IPS DF 4.7 (cell line): ENCODE data around the gene PNPLA8.
"Not testable (repeated sequence)": the region's sequence is repeated elsewhere in the genome, so short reads cannot be mapped to it uniquely, and the experiment has no call there.

ENCODE experiments used
- DNase-seq: peaks from one replicate; pipeline ENCODE4 v3.0.0-alpha.2; 2013; ENCODE audit warnings: low spot score; ENCODE audit errors: extremely low read depth

PNPLA8 gene

GRCh38 chr7:108479751-108480150 is 46.2 kb downstream of the PNPLA8 start:
- no peak for DNase-seq

DNA sequence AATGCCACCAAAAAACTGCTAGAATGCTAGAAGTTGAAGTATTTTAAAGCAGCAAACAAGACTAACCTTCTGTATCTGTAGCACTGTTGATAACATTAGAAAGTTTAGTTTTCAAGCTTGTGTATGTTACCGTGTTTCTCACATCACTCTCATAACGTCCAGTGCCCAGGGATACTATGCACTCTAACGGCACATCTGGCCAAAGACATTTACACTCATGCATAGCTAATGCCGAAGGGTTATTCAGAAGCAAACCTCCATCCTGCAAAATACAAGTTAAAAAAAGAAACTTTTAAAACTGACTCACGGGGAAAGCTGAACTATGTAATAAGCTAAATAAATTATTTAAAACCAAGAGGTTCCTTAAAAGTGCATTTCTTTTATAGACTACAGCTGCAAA is 46.8 kb downstream of the PNPLA8 start:
- DNase-seq: no peak

GRCh38 chr7:108468246-108468645 is 57.7 kb downstream of the PNPLA8 start:
- no peak for DNase-seq

- DNase-seq: no peak
These were observed 58.5 kb downstream of the PNPLA8 start for GRCh38 chr7:108467391-108467790.

DNA sequence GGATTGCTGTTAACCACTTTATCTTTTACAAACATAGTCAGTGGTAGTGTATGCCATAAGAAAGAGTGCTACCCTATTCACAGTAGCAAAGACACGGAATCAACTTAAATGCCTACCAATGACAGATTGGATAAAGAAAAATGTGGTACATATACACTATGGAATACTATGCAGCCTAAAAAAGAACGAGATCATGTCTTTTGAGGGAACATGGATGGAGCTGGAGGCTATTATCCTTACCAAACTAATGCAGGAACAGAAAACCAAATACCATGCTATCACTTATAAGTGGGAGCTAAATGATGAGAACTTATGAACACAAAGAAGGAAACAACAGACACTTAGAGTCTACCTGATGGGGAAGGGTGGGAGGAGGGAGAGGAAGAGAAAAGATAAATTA is 59.6 kb downstream of the PNPLA8 start:
- not testable (repeated sequence) for DNase-seq

GRCh38 chr7:108464743-108465142 is 61.2 kb downstream of the PNPLA8 start:
- DNase-seq: no peak

- DNase-seq: no peak
These were observed 62.3 kb downstream of the PNPLA8 start for GRCh38 chr7:108463613-108464012.

GRCh38 chr7:108461840-108462239 is 64.1 kb downstream of the PNPLA8 start:
- DNase-seq: no peak

GRCh38 chr7:108460964-108461363 is 65.0 kb downstream of the PNPLA8 start:
- DNase-seq: no peak

- no peak for DNase-seq
These were observed 65.9 kb downstream of the PNPLA8 start for GRCh38 chr7:108459922-108460551.

DNA sequence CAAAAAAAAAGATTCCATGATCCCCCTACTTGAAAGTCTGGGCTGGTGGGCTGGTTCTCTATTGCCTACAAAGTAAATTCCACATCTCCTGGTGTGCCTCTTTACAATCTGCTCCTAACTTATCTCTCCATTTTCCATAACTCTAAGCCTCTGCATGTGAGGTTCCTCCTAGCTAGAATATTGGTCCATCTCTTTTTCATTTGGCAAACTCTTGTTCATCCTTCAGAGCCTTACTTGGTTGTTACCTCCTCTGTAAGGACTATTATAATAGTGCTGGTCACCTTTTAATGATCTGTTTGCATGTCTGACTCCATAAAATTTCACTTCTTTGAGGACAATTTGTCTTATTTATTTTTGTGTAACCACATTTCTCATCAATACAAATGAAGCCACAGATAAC is 68.1 kb downstream of the PNPLA8 start:
- DNase-seq: no peak

DNA sequence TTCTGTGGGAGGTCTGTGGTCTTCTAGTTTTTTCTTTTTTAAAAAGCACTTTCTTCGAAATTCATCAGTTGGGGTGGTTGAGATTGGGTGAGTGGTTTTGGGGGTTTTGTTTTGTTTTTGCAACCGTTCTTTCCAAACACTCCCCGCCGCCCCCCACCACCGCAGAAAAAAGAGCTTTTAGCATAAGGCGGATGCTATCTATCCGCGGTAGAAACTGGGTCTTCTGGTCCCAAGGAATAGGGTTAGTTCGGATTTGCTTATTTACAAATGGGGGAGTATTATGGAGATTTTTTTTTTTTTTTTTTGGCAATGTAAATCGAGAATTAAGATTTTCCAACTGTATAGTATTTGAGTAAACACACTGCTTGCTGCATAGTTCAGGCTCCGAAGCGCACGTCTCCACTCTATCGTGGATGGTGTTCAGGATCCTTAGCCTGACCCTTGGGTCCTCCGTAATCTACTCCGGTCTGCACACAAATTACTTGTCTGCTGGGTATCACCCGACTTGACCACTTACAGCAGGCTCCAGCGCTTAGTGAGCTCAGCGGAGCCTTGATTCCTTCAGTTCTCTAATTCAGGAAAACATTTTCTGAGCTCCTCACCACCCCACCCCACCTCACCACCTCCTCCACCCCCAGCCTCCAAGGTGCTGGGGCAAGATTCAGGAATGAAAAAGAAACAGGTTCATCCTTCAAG is 68.9 kb downstream of the PNPLA8 start:
- DNase-seq: no peak

DNA sequence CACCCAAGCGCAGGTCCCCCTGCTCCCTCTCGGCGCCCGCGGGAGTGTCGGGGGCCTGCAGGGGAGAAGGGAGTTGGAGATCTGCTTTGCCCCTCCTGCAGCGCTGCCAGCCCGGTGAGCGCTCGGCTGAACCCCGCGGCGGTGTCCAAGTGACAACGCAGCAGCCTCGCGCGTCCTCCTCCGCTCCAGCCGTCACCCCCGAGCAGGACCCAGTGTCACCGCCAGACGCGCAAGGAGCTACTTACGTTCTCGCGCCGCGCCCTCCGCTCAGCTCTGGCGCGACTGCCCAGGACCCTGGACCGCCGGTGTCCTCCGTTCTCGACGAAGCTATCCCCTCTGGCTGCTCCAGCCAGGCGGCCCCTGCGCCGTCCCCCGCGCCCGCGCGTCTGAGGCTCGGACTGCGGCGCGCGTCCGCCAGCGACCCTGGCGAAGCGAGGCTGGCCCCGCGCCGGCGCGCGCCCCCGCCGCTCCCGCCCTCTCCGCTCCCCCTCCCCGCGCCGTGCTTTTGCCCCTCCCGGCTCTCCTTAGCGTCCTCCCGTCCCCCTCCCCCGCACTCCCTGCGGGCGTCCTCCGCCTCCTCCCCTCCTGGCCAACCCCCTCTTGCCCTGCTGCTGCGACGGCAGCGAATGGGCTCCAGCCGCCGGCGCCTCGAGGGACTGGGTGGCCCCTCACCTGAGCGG is 69.8 kb downstream of the PNPLA8 start, which contains the start of gene NRCAM:
NRCAM (minus strand) TSS at position 439 of the 680 bp plus-strand sequence. CDS start 216,372 bp downstream, outside the sequence.
- no peak for DNase-seq

DNA sequence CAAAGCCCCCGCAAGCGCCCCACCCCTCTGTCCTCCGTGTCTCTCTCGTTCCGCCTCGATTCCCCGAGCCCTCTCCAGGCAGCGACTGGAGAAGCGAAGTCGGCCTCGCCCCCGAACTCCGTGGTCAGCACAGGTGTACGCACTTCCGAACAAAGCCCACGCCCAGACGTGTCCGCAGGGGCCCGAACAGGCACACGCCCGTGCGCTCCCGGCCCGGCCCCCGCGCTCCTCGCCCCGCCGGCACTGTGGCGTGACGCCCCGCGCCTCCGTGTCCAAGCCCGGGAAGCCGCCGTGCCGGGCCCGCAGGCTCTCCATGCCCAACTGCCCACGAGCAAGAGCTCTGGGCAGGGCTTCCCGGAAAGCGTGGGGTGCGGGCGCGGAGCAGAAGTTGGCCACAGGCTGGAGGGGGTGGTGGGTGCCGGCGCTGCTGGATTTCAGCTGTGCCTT is 70.4 kb downstream of the PNPLA8 start:
- DNase-seq: no peak

- no peak for DNase-seq
These were observed 71.0 kb downstream of the PNPLA8 start for GRCh38 chr7:108454674-108455550.

GRCh38 chr7:108454317-108454673 is 71.6 kb downstream of the PNPLA8 start:
- DNase-seq: no peak

DNA sequence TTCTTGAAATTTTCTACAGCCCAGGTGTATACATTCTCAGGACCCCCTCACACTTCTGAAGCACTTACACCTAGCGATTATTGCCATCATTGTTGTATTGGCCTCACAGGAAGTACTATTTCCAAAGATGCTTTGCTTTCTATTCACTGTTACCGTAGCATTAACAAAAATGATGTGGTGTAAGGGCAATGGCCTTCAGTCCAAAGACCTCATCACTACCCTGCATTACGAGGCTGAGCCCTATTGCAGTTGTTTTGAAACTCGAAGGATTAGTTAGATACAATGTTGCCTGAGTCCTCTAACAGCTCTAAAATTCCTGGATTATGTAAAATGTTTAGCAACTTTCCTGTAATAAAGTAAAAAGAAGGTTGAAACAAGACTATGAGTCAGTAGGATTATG is 72.6 kb downstream of the PNPLA8 start:
- DNase-seq: no peak

DNA sequence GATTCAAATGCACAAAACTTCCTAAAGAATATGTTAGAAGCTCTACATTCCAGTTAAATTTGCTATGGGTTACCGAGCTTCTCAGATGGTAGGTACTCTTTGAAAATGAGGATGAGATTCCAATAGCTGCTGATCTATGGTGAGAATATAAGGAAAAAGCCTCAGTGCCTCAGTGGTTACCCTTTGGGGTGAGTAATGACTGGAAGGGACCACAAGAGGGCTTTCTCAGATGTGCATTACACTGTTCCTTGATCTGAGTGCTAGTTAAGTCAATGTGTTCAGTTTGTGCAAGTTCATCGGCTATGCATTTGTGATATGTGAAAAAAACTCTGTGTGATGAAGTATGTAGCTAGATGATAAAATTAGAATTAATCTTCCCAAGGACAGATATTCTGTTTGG is 73.2 kb downstream of the PNPLA8 start:
- DNase-seq: no peak

- no peak for DNase-seq
These were observed 74.6 kb downstream of the PNPLA8 start for GRCh38 chr7:108451296-108451848.

DNA sequence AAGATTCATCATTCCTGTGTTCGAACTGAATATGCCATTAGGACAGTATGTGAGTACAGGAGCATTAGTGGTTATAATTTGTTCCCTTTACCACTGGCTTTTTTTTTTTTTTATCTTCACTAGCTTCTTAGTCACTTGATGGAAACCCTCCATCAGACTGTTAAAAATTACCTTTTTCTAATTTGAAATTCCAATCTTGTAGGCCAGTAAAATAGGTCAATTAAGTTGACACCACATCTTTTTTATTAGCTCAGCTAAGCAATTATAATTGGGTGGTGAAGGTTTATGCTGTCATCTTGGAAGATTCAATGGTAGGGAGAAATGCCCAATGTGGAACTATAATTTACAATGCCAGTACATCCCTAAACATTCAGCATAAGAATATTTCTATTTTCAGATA is 75.8 kb downstream of the PNPLA8 start:
- DNase-seq: no peak

GRCh38 chr7:108449521-108449920 is 76.4 kb downstream of the PNPLA8 start:
- no peak for DNase-seq
